SK-N-SH (cell line): ENCODE measurements around the gene ICAM5. TPM values are rescaled to one million over a fixed set of nuclear protein-coding genes. Genes with fewer than 3 reads are reported as not detected.

Experiments used
- CTCF ChIA-PET: fragments of 300-600, 350-600 bp; formaldehyde crosslinking; extraction: SDS; loops from one replicate; lab custom pipeline; 2021; lab: Yijun Ruan, JAX
- POLR2A ChIA-PET: fragments of 350-600 bp; sonication (Branson Sonifier 250); formaldehyde crosslinking; extraction: SDS; loops from one replicate; lab custom pipeline; 2020; ENCODE audit warnings: antibody characterized with exemption, inconsistent platforms; lab: Yijun Ruan, JAX
- DNase-seq: peaks from one replicate; pipeline ENCODE4 v3.0.0; 2012
- H2AFZ ChIP-seq: fragments of 200-600 bp; sonication (generic); 2 replicates; pipeline ENCODE4 v1.8.1; 2016; ENCODE audit warnings: antibody characterized with exemption, mild to moderate bottlenecking, low read depth
- H3F3A ChIP-seq: fragments of 200-600 bp; sonication (generic); replicated peaks from 2 replicates; pipeline ENCODE3; 2016; ENCODE audit warnings: antibody characterized with exemption, mild to moderate bottlenecking; ENCODE audit not compliant: insufficient read depth
- H3K27ac ChIP-seq, 2 experiments: fragments of 200-500 bp in 1 of 2; fragments of 200-600 bp in 1 of 2; sonication (Bioruptor generic) in 1 of 2; sonication (generic), shearing (Covaris generic) in 1 of 2; 2 replicates each; pipeline versions ENCODE4 v1.5.1 to v1.6.1; 2014 to 2016; ENCODE audit warnings: low read depth in 2 of 2, inconsistent platforms in 1 of 2, low read length in 1 of 2, mild to moderate bottlenecking in 1 of 2, mixed read lengths in 1 of 2
- H3K27me3 ChIP-seq: fragments of 200-600 bp; sonication (generic), shearing (Covaris generic); 2 replicates; pipeline ENCODE4 v1.6.1; 2016; ENCODE audit warnings: mixed run types; ENCODE audit not compliant: insufficient read depth
- H3K36me3 ChIP-seq, 2 experiments: fragments of 200-500 bp in 1 of 2; fragments of 200-600 bp in 1 of 2; sonication (Bioruptor generic) in 1 of 2; sonication (generic) in 1 of 2; replicated peaks in 1 of 2; 2 replicates each; pipeline versions ENCODE3 to v1.5.1; 2014 to 2016; ENCODE audit warnings: low read length in 1 of 2, mild to moderate bottlenecking in 1 of 2; ENCODE audit not compliant: insufficient read depth in 2 of 2, control insufficient read depth in 1 of 2
- H3K4me1 ChIP-seq, 2 experiments: fragments of 200-500 bp in 1 of 2; fragments of 200-600 bp in 1 of 2; sonication (Bioruptor generic) in 1 of 2; sonication (generic), shearing (Covaris generic) in 1 of 2; 2 replicates each; pipeline versions ENCODE4 v1.5.1 to v1.6.1; 2014 to 2016; ENCODE audit warnings: low read depth in 1 of 2, low read length in 1 of 2, mixed run types in 1 of 2; ENCODE audit not compliant: insufficient read depth in 2 of 2, control insufficient read depth in 1 of 2
- H3K4me2 ChIP-seq: fragments of 200-600 bp; sonication (generic), shearing (Covaris generic); 2 replicates; pipeline ENCODE4 v1.6.1; 2017; ENCODE audit warnings: mixed run types
- H3K4me3 ChIP-seq, 2 experiments: fragments of 200-500 bp in 1 of 2; fragments of 200-600 bp in 1 of 2; sonication (Bioruptor generic) in 1 of 2; sonication (generic), shearing (Covaris generic) in 1 of 2; 2 replicates each; pipeline versions ENCODE4 v1.5.1 to v1.8.1; 2014 to 2016; ENCODE audit warnings: low read depth in 2 of 2, inconsistent platforms in 1 of 2, low read length in 1 of 2, mild to moderate bottlenecking in 1 of 2, mixed read lengths in 1 of 2, moderate library complexity in 1 of 2
- H3K79me2 ChIP-seq: fragments of 200-600 bp; sonication (generic); 2 replicates; pipeline ENCODE4 v1.8.1; 2017; ENCODE audit warnings: mild to moderate bottlenecking; ENCODE audit not compliant: insufficient read depth
- H3K9ac ChIP-seq: fragments of 200-600 bp; sonication (generic); 2 replicates; pipeline ENCODE4 v1.6.1; 2017; ENCODE audit warnings: mixed run types
- H3K9me2 ChIP-seq: fragments of 200-600 bp; sonication (generic); 2 replicates; pipeline ENCODE4 v1.6.1; 2017; ENCODE audit warnings: mixed run types
- H3K9me3 ChIP-seq: fragments of 200-600 bp; sonication (generic); 2 replicates; pipeline ENCODE4 v1.6.1; 2017; ENCODE audit warnings: mixed run types, mild to moderate bottlenecking, moderate library complexity
- H4K20me1 ChIP-seq: fragments of 200-600 bp; sonication (generic); 2 replicates; pipeline ENCODE4 v1.6.1; 2017; ENCODE audit warnings: mild to moderate bottlenecking, mixed run types; ENCODE audit not compliant: insufficient read depth
- CTCF ChIP-seq: fragments of 200-600 bp; sonication (generic); IDR thresholded peaks from 2 replicates; pipeline ENCODE4 v1.6.1; 2017; ENCODE audit warnings: antibody characterized with exemption, mild to moderate bottlenecking, moderate library complexity
- ELF1 ChIP-seq: IDR thresholded peaks from 2 replicates; pipeline ENCODE4 v1.4.0; 2012
- EZH2phosphoT487 ChIP-seq: fragments of 200-600 bp; sonication (generic); IDR thresholded peaks from 2 replicates; pipeline ENCODE4 v1.6.1; 2017; ENCODE audit warnings: low read depth, mixed run types, mild to moderate bottlenecking, antibody characterized with exemption, moderate library complexity, borderline replicate concordance
- GATA2 ChIP-seq: sonication (generic); formaldehyde crosslinking; IDR thresholded peaks from 2 replicates; pipeline ENCODE4 v1.5.0; 2020; ENCODE audit warnings: mild to moderate bottlenecking, missing genetic modification reagents
- MAX ChIP-seq: IDR thresholded peaks from 2 replicates; pipeline ENCODE4 v1.4.0; 2012; ENCODE audit warnings: low read depth
- POLR2AphosphoS5 ChIP-seq: IDR thresholded peaks from 2 replicates; pipeline ENCODE4 v1.6.1; 2012; ENCODE audit warnings: low read depth, low read length
- RCOR1 ChIP-seq: fragments of 150-350 bp; IDR thresholded peaks from 2 replicates; pipeline ENCODE4 v1.6.1; 2017; ENCODE audit warnings: antibody characterized with exemption, low read length
- REST ChIP-seq: IDR thresholded peaks from 2 replicates; pipeline ENCODE4 v1.6.1; 2012; ENCODE audit warnings: mild to moderate bottlenecking, low read depth, low read length, moderate library complexity
- RFX5 ChIP-seq: IDR thresholded peaks from 2 replicates; pipeline ENCODE4 v1.6.1; 2012; ENCODE audit warnings: mild to moderate bottlenecking, improper control_type of control experiment, low read length
- RXRA ChIP-seq: IDR thresholded peaks from 2 replicates; pipeline ENCODE4 v1.4.0; 2012; ENCODE audit warnings: low read depth, mild to moderate bottlenecking, borderline replicate concordance
- SIN3A ChIP-seq: IDR thresholded peaks from 2 replicates; pipeline ENCODE4 v1.6.1; 2012; ENCODE audit warnings: low read depth, mild to moderate bottlenecking, low read length, moderate library complexity, borderline replicate concordance
- TAF1 ChIP-seq: IDR thresholded peaks from 2 replicates; pipeline ENCODE4 v1.6.1; 2012; ENCODE audit warnings: low read depth, mild to moderate bottlenecking, low read length, moderate library complexity, borderline replicate concordance
- TCF12 ChIP-seq: IDR thresholded peaks from 2 replicates; pipeline ENCODE4 v1.4.0; 2012
- TEAD4 ChIP-seq: IDR thresholded peaks from 2 replicates; pipeline ENCODE4 v1.4.0; 2012; ENCODE audit warnings: mild to moderate bottlenecking, borderline replicate concordance; ENCODE audit not compliant: insufficient read depth
- USF1 ChIP-seq: IDR thresholded peaks from 2 replicates; pipeline ENCODE4 v1.4.0; 2012; ENCODE audit warnings: low read depth, borderline replicate concordance
- USF2 ChIP-seq: fragments of 150-350 bp; IDR thresholded peaks from 2 replicates; pipeline ENCODE4 v1.6.1; 2017; ENCODE audit warnings: antibody characterized with exemption, low read length, low read depth, borderline replicate concordance
- WGBS: methylation state at CpG from one replicate; pipeline ENCODE4 v1.1.6; 2017; ENCODE audit warnings: low lambda C conversion rate; 5-methylcytosine and 5-hydroxymethylcytosine counted together
- polyA plus RNA-seq, 3 experiments: library from polyadenylated mRNA; depleted of rRNA; stranded (reverse); fragments of >200 nt; gene quantifications; 2 replicates each; pipeline ENCODE4 v1.2.3, GENCODE V29; 2012

The ICAM5 gene
- polyA plus RNA-seq, 1 of the 3 experiments (the other 2 are of a cell fraction): 5.2 TPM

- TF ChIP-seq ELF1 (no peak), RXRA (no peak), GATA2 (CRISPR knock-in tag) (no peak), RCOR1 (no peak)
Observed at GRCh38 chr19:10321417-10321797, 31.7 kb downstream of the ICAM5 start (continued).

DNA sequence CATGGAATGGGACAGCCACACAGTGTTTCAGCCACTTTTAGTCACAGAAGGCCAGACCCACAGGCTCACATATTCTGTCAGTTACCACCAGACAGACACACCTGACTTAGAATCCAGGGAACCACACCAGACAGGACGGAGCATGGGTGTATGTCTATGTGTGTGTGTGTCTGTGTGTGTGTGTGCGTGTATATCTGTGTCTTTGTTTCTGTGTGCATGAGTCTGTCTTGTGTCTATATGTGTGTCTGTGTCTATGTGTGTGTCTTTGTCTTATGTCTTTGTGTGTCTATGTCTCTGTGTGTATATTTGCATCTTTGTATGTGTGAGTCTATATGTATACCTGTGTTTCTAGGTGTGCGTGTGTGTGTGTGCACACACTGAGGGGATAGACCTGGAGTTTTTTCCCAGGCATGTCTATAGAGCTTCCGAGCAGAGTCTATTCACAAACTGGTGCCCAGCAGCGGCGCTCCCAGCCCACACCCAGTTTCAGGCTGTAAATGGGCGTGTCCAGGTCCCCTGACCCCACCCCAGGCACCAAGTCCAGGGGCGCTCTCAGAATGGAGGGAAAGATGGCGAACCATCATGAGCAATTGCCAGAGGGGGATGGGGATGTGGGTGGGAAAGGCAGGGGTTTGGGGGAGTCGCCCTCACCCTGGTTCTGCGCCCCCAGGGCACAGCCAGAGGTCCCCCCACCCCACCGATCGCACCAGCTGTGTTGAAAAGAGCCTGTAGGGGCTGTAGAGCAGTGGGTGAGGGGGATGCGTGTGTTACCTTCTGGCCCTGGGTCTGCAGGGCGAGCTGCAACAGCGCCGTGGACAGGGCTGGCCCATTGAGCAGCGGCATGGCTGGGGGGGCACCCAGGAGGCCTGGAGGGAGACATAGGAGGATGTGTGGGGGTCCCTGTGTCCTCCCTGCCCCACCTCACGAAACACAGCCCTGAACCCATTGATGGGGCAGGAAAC lies 32.4 kb downstream of the ICAM5 start:
- no peaks in the 10 kb centered on the region for H3K9me2 ChIP-seq
- TF ChIP-seq USF1 (no peak), TCF12 (no peak), TAF1 (no peak), RCOR1 (no peak), MAX (no peak), TEAD4 (no peak), SIN3A (no peak), EZH2phosphoT487 (no peak)
- no peaks in the 10 kb centered on the region for H3K9me3 ChIP-seq
- H3K9ac ChIP-seq: no peak overlapping the region
- ChIA-PET POLR2A (interaction anchor here (1.4 to 1.5 kb wide), 2 partner anchors 12 kb away, joined by 3 to 4 read pairs; no protein-coding TSS in a partner anchor), CTCF (no interaction called here)
- no peaks in the 10 kb centered on the region; a peak in 1 of 4 replicates for H3K4me1 ChIP-seq
- no peaks in the 10 kb centered on the region for H3K27me3 ChIP-seq
- H3F3A ChIP-seq: peaks cover 6% of the 10 kb centered on the region
- WGBS: 94% methylated on average over 15 of the region's 19 CpGs
- H3K79me2 ChIP-seq: peaks cover 13% of the 10 kb centered on the region; the same call in 1 of the 2 replicates
- no peak overlapping the region for H3K4me2 ChIP-seq
- H3K36me3 ChIP-seq: peaks cover 11 to 45% of the 10 kb centered on the region in 2 experiments
- no peak overlapping the region for H3K4me3 ChIP-seq
- H2AFZ ChIP-seq: no peak overlapping the region
- DNase-seq: peak; percentile 23
- no peak overlapping the region for H3K27ac ChIP-seq
- no peaks in the 10 kb centered on the region for H4K20me1 ChIP-seq

DNA sequence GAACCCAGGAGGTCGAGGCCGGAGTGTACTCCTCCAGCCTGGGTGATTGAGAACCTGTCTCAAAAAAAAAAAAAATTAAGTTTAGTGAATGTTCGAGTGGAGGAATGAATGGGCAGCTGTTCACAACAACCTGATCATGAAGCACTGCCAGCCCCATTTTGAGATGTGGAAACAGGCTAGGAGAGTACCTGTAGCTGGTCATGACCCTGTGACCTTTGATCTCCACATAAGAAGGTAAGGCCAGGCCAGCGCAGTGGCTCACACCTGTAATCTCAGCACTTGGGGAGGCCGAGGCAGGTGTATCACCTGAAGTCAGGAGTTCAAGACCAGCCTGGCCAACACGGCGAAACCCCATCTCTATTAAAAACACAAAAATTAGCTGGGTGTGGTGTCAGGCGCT lies 36.0 kb downstream of the ICAM5 start:
- H3K4me2 ChIP-seq: no peak overlapping the region
- DNase-seq: no peak
- H3K79me2 ChIP-seq: peaks cover 39% of the 10 kb centered on the region
- H2AFZ ChIP-seq: no peak overlapping the region
- H3K4me3 ChIP-seq: no peak overlapping the region
- peaks cover 36 to 54% of the 10 kb centered on the region in 2 experiments for H3K36me3 ChIP-seq
- ChIA-PET CTCF (interaction anchor here (0.7 to 2.9 kb wide), 2 partner anchors 16 to 63 kb away, joined by 3 to 10 read pairs; partner anchors contain the start of gene ZGLP1), POLR2A (interaction anchor here (1.7 to 2.0 kb wide), 2 partner anchors 9 to 55 kb away, joined by 7 to 8 read pairs; partner anchors contain the start of genes FDX2 and TYK2)
- H4K20me1 ChIP-seq: 0 out of 2 replicates have a peak, but pooled peaks cover 16% of the 10 kb centered on the region
- H3K4me1 ChIP-seq: no peaks in the 10 kb centered on the region
- no peak overlapping the region for H3K9ac ChIP-seq
- H3K27ac ChIP-seq: no peak overlapping the region
- H3K27me3 ChIP-seq: no peaks in the 10 kb centered on the region
- H3K9me2 ChIP-seq: no peaks in the 10 kb centered on the region
- H3F3A ChIP-seq: no peaks in the 10 kb centered on the region
- H3K9me3 ChIP-seq: no peaks in the 10 kb centered on the region
- 95% methylated on average over 8 of the region's 8 CpGs for WGBS
- TF ChIP-seq REST (no peak), CTCF (no peak), SIN3A (no peak), GATA2 (CRISPR knock-in tag) (no peak), USF2 (no peak), ELF1 (no peak), RFX5 (no peak), POLR2AphosphoS5 (no peak)
